Measurements from ENCODE around the gene RHOBTB1. TPM values are rescaled to one million over a fixed set of nuclear protein-coding genes. Genes with fewer than 3 reads are reported as not detected.

Gene RHOBTB1
- total and polyA plus RNA-seq, 9 of the 15 experiments (the other 6 are each of a cell fraction or from before 2014, with no cell fraction given): 1.7 to 11.7 (median 9.3) TPM

DNA sequence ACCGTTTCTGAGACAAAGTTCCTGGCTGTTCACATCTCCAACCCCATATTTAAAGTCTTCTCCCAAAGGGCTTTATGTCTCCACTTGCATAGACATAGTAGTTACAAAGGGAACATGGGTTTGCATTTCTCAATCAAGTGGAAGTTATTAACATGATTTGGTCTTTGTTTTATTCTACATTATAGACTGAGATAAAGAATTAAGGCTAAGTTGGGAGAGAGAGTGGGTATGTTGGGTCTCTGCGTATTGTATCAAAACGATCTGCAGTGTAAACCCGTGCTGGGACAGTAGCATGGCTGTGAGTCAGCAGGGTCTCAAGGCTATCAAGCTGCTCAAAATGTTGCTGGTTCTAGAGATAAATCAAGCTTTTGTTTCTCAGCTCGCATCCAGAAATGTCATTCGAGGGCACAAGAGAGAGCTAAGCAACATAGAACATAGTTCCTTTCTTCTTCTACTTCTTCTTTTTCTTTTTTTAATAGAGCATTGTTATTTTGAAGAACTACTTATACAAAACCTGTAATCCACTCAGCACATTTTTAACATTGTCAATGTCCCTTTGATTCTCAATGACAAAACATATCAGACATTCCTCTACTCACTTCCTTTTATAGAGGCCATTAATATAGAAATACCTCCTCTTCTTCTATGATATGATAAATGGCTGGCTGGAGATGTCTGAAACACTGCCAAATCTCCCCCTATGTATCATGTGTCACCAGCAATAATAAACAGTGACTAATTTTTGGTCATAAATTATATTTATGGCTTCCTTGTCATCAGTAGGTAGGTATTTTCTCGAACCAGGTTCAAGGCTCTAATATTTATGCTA is 34.5 kb upstream of the RHOBTB1 start (continued):
- TF ChIP-seq ZSCAN32 (CRISPR knock-in tag; IDR thresholded peaks at IDR 0.05) (0 out of 2 replicates have a peak, but pooled peaks have one; percentile 15), DNMT1 (IDR thresholded peaks at IDR 0.05) (no peak), ZNF766 (CRISPR knock-in tag; conservative IDR thresholded peaks at IDR 0.05) (peak; percentile 53; the same call in 1 of the 2 replicates), ZNF232 (CRISPR knock-in tag; IDR thresholded peaks at IDR 0.05) (no peak), KDM5B (IDR thresholded peaks at IDR 0.05; ENCODE audit: insufficient replicate concordance, low read depth, low read length) (no peak), ZNF174 (CRISPR knock-in tag; IDR thresholded peaks at IDR 0.05) (no peak), SREBF2 (CRISPR knock-in tag; IDR thresholded peaks at IDR 0.05) (no peak), EP400 (IDR thresholded peaks at IDR 0.05) (peak; percentile 56), ZNF140 (CRISPR knock-in tag; IDR thresholded peaks at IDR 0.05) (no peak), FOXP1 (CRISPR knock-in tag; IDR thresholded peaks at IDR 0.05) (no peak)
- TF ChIP-seq, protein P1, sequence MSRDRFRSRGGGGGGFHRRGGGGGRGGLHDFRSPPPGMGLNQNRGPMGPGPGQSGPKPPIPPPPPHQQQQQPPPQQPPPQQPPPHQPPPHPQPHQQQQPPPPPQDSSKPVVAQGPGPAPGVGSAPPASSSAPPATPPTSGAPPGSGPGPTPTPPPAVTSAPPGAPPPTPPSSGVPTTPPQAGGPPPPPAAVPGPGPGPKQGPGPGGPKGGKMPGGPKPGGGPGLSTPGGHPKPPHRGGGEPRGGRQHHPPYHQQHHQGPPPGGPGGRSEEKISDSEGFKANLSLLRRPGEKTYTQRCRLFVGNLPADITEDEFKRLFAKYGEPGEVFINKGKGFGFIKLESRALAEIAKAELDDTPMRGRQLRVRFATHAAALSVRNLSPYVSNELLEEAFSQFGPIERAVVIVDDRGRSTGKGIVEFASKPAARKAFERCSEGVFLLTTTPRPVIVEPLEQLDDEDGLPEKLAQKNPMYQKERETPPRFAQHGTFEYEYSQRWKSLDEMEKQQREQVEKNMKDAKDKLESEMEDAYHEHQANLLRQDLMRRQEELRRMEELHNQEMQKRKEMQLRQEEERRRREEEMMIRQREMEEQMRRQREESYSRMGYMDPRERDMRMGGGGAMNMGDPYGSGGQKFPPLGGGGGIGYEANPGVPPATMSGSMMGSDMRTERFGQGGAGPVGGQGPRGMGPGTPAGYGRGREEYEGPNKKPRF (IDR thresholded peaks at IDR 0.05; ENCODE audit: low read depth, low read length): no peak
- TF ChIP-seq, protein P2, sequence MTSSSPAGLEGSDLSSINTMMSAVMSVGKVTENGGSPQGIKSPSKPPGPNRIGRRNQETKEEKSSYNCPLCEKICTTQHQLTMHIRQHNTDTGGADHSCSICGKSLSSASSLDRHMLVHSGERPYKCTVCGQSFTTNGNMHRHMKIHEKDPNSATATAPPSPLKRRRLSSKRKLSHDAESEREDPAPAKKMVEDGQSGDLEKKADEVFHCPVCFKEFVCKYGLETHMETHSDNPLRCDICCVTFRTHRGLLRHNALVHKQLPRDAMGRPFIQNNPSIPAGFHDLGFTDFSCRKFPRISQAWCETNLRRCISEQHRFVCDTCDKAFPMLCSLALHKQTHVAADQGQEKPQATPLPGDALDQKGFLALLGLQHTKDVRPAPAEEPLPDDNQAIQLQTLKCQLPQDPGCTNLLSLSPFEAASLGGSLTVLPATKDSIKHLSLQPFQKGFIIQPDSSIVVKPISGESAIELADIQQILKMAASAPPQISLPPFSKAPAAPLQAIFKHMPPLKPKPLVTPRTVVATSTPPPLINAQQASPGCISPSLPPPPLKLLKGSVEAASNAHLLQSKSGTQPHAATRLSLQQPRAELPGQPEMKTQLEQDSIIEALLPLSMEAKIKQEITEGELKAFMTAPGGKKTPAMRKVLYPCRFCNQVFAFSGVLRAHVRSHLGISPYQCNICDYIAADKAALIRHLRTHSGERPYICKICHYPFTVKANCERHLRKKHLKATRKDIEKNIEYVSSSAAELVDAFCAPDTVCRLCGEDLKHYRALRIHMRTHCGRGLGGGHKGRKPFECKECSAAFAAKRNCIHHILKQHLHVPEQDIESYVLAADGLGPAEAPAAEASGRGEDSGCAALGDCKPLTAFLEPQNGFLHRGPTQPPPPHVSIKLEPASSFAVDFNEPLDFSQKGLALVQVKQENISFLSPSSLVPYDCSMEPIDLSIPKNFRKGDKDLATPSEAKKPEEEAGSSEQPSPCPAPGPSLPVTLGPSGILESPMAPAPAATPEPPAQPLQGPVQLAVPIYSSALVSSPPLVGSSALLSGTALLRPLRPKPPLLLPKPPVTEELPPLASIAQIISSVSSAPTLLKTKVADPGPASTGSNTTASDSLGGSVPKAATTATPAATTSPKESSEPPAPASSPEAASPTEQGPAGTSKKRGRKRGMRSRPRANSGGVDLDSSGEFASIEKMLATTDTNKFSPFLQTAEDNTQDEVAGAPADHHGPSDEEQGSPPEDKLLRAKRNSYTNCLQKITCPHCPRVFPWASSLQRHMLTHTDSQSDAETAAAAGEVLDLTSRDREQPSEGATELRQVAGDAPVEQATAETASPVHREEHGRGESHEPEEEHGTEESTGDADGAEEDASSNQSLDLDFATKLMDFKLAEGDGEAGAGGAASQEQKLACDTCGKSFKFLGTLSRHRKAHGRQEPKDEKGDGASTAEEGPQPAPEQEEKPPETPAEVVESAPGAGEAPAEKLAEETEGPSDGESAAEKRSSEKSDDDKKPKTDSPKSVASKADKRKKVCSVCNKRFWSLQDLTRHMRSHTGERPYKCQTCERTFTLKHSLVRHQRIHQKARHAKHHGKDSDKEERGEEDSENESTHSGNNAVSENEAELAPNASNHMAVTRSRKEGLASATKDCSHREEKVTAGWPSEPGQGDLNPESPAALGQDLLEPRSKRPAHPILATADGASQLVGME (CRISPR knock-in tag; IDR thresholded peaks at IDR 0.05): no peak
- TF ChIP-seq, protein P3, sequence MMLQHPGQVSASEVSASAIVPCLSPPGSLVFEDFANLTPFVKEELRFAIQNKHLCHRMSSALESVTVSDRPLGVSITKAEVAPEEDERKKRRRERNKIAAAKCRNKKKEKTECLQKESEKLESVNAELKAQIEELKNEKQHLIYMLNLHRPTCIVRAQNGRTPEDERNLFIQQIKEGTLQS (IDR thresholded peaks at IDR 0.05): peak; percentile 96
- TF ChIP-seq, protein P3 (CRISPR knock-in tag; conservative IDR thresholded peaks at IDR 0.05): peak; percentile 85; the same call in 1 of the 2 replicates

Data from K562 (cell line).